DND-41 (cell line): ENCODE results near the gene PLA2G10.

ENCODE experiments used
- ATAC-seq: fragments of 200-7000 bp; cut with Tn5 transposase; 3 replicates; pipeline ENCODE4 v1.9.1; 2021; ENCODE audit warnings: low read depth; ENCODE audit not compliant: insufficient read depth
- DNase-seq: peaks from one replicate; pipeline ENCODE4 v3.0.0-alpha.2; 2020
- H2AFZ ChIP-seq: 2 replicates; pipeline ENCODE4 v1.6.0; 2012; ENCODE audit warnings: low read depth, low read length
- H3K27ac ChIP-seq: 2 replicates; pipeline ENCODE4 v1.5.1; 2012; ENCODE audit warnings: low read length, inconsistent platforms
- H3K27me3 ChIP-seq: fragments of 200-600 bp; sonication (generic); 2 replicates; pipeline ENCODE4 v1.6.0; 2012; ENCODE audit warnings: low read length, mild to moderate bottlenecking, inconsistent platforms; ENCODE audit not compliant: insufficient read depth, poor library complexity
- H3K36me3 ChIP-seq: 2 replicates; pipeline ENCODE4 v1.5.1; 2012; ENCODE audit warnings: low read length, inconsistent platforms; ENCODE audit not compliant: insufficient read depth
- H3K4me1 ChIP-seq: 2 replicates; pipeline ENCODE4 v1.5.1; 2012; ENCODE audit warnings: mild to moderate bottlenecking, low read length; ENCODE audit not compliant: insufficient read depth
- H3K4me2 ChIP-seq: 2 replicates; pipeline ENCODE4 v1.6.0; 2012; ENCODE audit warnings: mild to moderate bottlenecking, moderate library complexity, low read length, inconsistent platforms; ENCODE audit not compliant: insufficient read depth
- H3K4me3 ChIP-seq, 2 experiments: fragments of 200-600 bp in 1 of 2; shearing (Covaris generic) in 1 of 2; 2 replicates each; pipeline ENCODE4 v1.5.1; 2012 to 2016; ENCODE audit warnings: inconsistent platforms in 2 of 2, low read length in 2 of 2, mild to moderate bottlenecking in 2 of 2, low read depth in 1 of 2, moderate library complexity in 1 of 2
- H3K79me2 ChIP-seq: 2 replicates; pipeline ENCODE4 v1.6.0; 2012; ENCODE audit warnings: low read length, inconsistent platforms; ENCODE audit not compliant: insufficient read depth
- H3K9ac ChIP-seq: 2 replicates; pipeline ENCODE4 v1.6.0; 2012; ENCODE audit warnings: low read depth, mild to moderate bottlenecking, inconsistent platforms, low read length, moderate library complexity
- H3K9me3 ChIP-seq: 2 replicates; pipeline ENCODE4 v1.5.1; 2012; ENCODE audit warnings: low read length, moderate library complexity, mild to moderate bottlenecking, inconsistent platforms; ENCODE audit not compliant: insufficient read depth, severe bottlenecking
- H4K20me1 ChIP-seq: 2 replicates; pipeline ENCODE4 v1.6.0; 2012; ENCODE audit warnings: low read length; ENCODE audit not compliant: insufficient read depth
- EZH2 ChIP-seq: IDR thresholded peaks from 3 replicates; pipeline ENCODE4 v1.6.1; 2012; ENCODE audit warnings: borderline replicate concordance, low read depth, mild to moderate bottlenecking, moderate library complexity, low read length, inconsistent platforms; ENCODE audit not compliant: severe bottlenecking
- TF ChIP-seq, protein P1 (sequence below): IDR thresholded peaks from 2 replicates; pipeline ENCODE4 v1.5.1; 2012; ENCODE audit warnings: borderline replicate concordance, low read length, moderate library complexity, mild to moderate bottlenecking; ENCODE audit not compliant: poor library complexity, severe bottlenecking; ENCODE audit errors: extremely low read depth

PLA2G10 gene

DNA sequence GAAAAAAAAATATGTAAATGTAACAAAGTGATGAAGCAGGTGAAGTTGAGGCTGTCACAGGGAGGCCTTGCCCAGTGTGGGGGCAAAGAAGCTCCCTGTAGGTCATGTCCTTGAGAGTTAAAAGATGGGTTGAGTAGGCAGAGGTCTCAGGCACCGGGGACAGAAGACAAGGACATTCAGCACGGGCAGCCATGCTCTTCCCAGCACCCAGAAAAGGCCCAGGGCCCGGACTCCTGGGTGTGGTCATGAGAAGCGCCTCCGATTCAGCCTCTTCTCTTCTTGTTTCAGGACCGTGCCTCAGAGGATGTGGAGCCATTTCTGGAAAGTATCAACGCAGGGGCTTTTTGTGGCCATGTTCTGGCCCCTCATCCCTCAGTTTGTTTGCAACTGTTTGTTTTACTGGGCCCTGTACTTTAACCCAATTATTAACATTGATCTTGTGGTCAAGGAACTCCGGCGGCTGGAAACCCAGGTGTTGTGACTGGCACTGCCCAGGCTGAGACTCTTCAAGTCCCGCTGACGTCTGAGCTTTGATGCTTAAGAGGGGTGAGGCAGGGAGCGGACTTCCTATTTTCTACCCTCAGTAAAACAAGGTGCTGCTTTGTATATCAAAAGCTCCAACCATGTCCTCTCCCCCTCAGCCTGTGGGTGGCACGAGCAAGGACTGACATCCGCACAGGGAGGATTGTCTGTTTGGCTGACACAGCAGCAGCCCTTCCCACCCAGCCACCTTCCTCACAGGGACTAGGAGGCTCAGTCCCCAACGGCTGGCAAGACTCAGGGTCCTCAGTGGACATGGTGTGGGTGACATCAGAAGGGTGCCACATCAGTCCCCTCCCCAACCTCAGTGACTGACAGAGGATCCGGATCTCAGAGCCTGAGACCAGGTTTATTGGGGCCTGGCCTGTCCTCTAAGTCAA is 26.5 kb downstream of the PLA2G10 start:
- Histone ChIP-seq H3K4me3 (no peak overlapping the region), H3K9me3 (no peaks in the 10 kb centered on the region), H3K79me2 (no peaks in the 10 kb centered on the region), H3K27me3 (no peaks in the 10 kb centered on the region), H3K27ac (no peak overlapping the region), H3K4me2 (no peak overlapping the region), H3K36me3 (peaks cover 65% of the 10 kb centered on the region), H3K9ac (no peak overlapping the region), H2AFZ (no peak overlapping the region), H3K4me1 (no peaks in the 10 kb centered on the region), H4K20me1 (no peaks in the 10 kb centered on the region)
- no peak for DNase-seq
- no peak for TF ChIP-seq EZH2
- TF ChIP-seq, protein P1, sequence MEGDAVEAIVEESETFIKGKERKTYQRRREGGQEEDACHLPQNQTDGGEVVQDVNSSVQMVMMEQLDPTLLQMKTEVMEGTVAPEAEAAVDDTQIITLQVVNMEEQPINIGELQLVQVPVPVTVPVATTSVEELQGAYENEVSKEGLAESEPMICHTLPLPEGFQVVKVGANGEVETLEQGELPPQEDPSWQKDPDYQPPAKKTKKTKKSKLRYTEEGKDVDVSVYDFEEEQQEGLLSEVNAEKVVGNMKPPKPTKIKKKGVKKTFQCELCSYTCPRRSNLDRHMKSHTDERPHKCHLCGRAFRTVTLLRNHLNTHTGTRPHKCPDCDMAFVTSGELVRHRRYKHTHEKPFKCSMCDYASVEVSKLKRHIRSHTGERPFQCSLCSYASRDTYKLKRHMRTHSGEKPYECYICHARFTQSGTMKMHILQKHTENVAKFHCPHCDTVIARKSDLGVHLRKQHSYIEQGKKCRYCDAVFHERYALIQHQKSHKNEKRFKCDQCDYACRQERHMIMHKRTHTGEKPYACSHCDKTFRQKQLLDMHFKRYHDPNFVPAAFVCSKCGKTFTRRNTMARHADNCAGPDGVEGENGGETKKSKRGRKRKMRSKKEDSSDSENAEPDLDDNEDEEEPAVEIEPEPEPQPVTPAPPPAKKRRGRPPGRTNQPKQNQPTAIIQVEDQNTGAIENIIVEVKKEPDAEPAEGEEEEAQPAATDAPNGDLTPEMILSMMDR = no peak
- ATAC-seq = no peak

DNA sequence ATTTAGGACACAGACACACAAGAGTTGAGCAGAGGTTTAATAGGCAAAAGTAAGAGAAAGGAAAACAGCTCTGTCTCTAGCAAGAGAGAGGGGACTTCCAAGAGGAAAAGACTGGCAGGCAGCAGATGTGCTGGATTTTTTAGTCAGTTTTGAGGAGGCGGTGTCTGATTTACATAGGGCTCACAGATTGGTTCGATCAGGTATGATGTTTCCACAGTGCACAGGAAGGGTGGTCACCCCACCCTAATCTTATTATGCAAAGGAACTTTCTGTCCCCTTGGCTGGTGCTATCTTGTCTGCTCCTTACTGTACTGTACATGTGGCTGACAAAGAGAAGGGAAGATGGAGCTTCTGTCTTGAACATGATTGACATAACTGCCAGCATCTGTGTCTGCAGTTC is 36.0 kb downstream of the PLA2G10 start:
- no peak overlapping the region for H3K4me2 ChIP-seq
- TF ChIP-seq, protein P1 = no peak
- no peak for TF ChIP-seq EZH2
- H2AFZ ChIP-seq = no peak overlapping the region

GRCh38 chr16:14652726-14653125 is 41.4 kb downstream of the PLA2G10 start:
- no peak overlapping the region for H3K4me2 ChIP-seq

More for the DNA sequence above, 36.0 kb downstream of the PLA2G10 start:
- Histone ChIP-seq H3K9ac (no peak overlapping the region), H3K4me1 (no peaks in the 10 kb centered on the region), H3K27me3 (no peaks in the 10 kb centered on the region), H3K36me3 (peaks cover 77% of the 10 kb centered on the region), H3K9me3 (no peaks in the 10 kb centered on the region), H3K79me2 (no peaks in the 10 kb centered on the region), H3K27ac (no peak overlapping the region), H3K4me3 (no peak overlapping the region), H4K20me1 (no peaks in the 10 kb centered on the region)
- peak; percentile 16 for DNase-seq
- peak; percentile 85 for ATAC-seq

More at GRCh38 chr16:14652726-14653125, 41.4 kb downstream of the PLA2G10 start:
- no peak overlapping the region for H3K27ac ChIP-seq
- H3K4me1 ChIP-seq = no peaks in the 10 kb centered on the region
- 0 out of 2 replicates have a peak, but pooled peaks cover 7% of the 10 kb centered on the region for H4K20me1 ChIP-seq
- no peaks in the 10 kb centered on the region for H3K27me3 ChIP-seq
- H3K4me3 ChIP-seq = no peak overlapping the region
- H3K36me3 ChIP-seq = peaks cover 87% of the 10 kb centered on the region
- TF ChIP-seq, protein P1 = no peak
- DNase-seq = no peak
- no peak overlapping the region for H2AFZ ChIP-seq
- no peaks in the 10 kb centered on the region for H3K9me3 ChIP-seq
- no peak overlapping the region for H3K9ac ChIP-seq
- no peak for ATAC-seq
- H3K79me2 ChIP-seq = no peaks in the 10 kb centered on the region; the same call in 1 of the 2 replicates
